GM12891 (cell line): ENCODE data around the gene DBH.

Source experiments
- DNase-seq: peaks from one replicate; pipeline ENCODE4 v3.0.0; 2011; ENCODE audit warnings: low spot score; ENCODE audit not compliant: insufficient read length
- FAIRE-seq: peaks from 2 replicates; lab custom pipeline; 2011; peaks lifted over from hg19 to GRCh38; lab: Jason Lieb, UNC
- PAX5 ChIP-seq: IDR thresholded peaks from 2 replicates; pipeline ENCODE4 v1.6.1; 2011; ENCODE audit warnings: low read length, moderate library complexity, mild to moderate bottlenecking; ENCODE audit not compliant: insufficient read depth, severe bottlenecking
- POLR2A ChIP-seq: IDR thresholded peaks from 2 replicates; pipeline ENCODE4 v1.6.1; 2011; ENCODE audit warnings: low read depth, low read length, control low read depth
- POLR2AphosphoS5 ChIP-seq: IDR thresholded peaks from 2 replicates; pipeline ENCODE4 v1.6.1; 2011; ENCODE audit warnings: low read depth, low read length, control low read depth
- POU2F2 ChIP-seq: IDR thresholded peaks from 2 replicates; pipeline ENCODE4 v1.6.1; 2011; ENCODE audit warnings: low read depth, mild to moderate bottlenecking, control low read depth, low read length, moderate library complexity
- SPI1 ChIP-seq: IDR thresholded peaks from 2 replicates; pipeline ENCODE4 v1.6.1; 2011; ENCODE audit warnings: low read depth, low read length, control low read depth
- TAF1 ChIP-seq: IDR thresholded peaks from 2 replicates; pipeline ENCODE4 v1.6.1; 2011; ENCODE audit warnings: low read depth, low read length, control low read depth

Gene DBH

DNA sequence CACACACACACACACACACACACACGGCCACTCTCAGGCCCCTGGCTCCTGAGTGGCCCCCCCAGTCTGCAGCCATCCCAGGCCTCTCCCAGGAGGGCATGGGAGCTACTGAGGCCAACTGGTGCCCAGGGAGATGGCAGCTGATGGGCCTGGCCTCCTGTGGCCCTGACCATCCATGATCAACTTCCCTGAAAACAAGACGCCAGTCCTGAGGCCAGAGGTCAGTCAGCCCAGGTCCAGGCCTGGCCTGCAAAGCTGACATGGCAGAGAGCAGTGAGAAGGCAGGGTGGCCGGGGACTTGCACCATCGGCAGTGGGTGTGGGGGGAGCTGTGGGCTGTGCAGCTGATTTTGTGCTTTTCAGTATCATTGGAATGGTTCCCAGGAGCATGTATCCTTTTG is 55.0 kb downstream of the DBH start:
- TF ChIP-seq PAX5 (no peak), SPI1 (no peak), TAF1 (no peak), POU2F2 (no peak), POLR2AphosphoS5 (no peak), POLR2A (no peak)
- no peak for DNase-seq
- FAIRE-seq: no peak

DNA sequence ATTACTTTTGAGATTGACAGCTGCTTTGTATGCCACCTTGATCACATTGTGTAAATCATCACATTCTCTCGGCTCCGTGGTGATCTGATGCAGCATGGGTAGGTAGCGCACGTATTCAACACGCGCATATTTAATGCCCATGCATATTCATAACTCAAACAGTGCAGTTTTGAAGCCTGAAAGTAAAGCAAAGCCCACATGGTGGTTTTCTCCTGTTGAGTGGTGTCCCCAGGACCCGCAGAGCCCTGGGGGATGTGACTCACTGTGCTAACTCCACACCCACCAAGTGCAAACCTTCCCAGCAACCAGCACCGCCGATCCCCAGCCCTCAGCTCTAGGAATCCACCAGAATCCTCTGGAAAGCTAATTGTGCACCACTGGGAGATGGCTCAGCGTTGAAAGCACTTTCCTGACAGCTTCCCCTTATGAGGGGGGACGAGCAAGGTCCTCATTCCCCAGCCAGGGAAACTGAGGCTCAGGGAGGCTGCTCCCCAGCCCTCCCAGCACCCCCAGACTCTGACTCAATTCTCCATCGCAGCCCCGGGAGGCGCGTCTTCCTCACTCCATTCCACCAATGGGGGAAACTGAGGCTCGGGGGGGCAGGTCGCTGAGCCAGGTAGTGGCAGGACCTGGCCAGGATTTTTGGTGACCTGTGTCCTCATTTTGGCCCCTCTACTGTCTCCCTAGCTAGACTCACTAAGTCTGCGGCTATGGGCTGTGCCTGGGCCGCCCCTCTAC is 55.6 kb downstream of the DBH start:
- DNase-seq (no peak), FAIRE-seq (no peak)
- TF ChIP-seq POLR2A: no peak
- peak; percentile 52; the same call in 1 of the 2 replicates for TF ChIP-seq POU2F2
- TF ChIP-seq SPI1: no peak
- TF ChIP-seq POLR2AphosphoS5: no peak

DNA sequence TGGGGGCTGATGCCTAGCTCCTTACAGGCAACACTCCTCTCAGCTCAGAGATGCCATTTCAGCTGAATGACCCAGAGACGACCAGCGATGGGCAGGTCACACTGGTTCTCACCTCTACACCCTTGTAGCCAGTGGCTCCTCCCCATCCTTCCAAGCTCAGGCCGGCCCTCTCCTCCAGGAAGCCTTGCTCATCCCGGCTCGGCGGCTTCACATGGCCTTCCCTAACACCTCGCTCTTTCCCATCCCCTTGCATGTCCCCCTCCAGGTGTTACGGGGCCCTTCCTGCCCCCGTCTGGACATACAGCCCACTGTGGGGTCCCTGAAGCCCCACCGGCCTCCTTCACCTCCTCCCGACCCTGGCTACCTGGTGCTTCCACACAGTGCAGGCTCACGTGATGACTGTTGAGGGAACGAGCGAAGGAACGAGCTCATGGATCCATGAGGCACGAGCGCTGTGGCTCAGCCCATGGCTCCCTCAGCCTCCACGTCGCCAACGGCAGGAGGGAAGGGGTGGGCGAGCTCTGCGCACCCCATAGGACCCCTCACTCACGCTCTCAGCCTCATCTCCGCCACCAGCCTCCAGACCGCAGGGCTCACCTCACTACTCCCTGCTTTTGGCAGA is 56.3 kb downstream of the DBH start:
- no peak for FAIRE-seq
- no peak for DNase-seq
- TF ChIP-seq SPI1 (no peak), POLR2A (no peak), PAX5 (no peak), POLR2AphosphoS5 (no peak), TAF1 (no peak), POU2F2 (no peak)

DNA sequence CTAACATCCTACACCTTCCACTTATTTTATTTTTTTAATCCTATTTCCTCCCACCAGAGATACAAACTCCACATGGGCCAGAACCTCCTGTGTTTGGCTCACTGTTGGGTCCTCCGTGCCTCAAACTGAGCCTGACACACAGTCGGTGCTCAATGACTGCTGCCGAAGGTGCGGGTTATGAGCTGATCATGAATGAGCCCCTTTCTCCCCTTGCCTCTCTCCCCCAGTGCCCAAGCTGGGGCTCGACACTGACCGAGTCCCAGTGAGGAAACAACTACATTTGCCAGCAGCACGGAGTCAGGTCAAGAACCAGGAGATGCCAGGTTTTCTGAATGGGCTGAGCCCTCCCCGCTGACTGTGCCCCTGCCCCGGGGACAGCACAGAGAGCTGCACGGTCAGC is 57.0 kb downstream of the DBH start:
- FAIRE-seq (no peak), DNase-seq (no peak)
- TF ChIP-seq TAF1: no peak
- TF ChIP-seq POLR2A: no peak
- TF ChIP-seq POLR2AphosphoS5: no peak
- no peak for TF ChIP-seq POU2F2
- TF ChIP-seq SPI1: no peak
- TF ChIP-seq PAX5: no peak

DNA sequence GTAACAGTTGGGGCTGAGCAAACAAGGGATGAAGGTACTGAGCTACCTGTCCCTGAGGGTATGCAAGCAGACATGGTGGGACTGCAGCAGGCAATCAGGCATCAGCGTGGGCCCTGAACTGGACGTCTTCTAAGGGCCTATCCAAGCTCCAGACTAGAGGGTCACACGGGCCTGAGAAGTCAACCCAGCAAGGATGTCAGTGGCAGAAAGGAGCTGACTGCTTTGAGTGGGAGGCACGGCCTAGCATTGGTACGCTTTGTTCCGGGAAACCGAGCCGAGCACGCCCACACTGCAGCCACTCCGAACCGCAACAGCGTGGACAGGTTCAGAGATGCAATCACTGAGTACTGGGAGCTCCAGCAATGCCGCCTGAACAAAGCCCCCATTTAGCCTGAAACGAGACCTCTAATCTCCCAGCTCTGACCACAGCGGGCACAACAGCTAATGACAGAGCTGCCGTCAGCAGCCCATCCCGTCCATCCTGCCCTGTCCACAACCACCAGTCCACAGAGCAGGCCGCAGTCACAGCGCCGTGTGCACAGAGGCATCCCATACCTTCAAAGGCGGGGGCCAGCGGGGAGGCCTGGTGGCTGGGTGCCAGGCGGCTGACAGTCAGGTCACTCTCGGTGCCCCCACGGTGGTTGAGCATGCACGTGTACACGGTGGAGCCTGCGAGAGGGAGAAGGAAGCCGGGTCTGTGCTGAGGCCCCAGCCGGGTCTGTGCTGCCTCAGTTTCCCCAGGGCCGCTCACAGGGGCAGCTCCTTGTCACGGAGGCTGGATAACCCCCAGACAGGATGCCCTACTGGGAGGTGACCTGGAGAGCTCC is 57.8 kb downstream of the DBH start:
- DNase-seq (no peak), FAIRE-seq (no peak)
- TF ChIP-seq POU2F2 (no peak), POLR2AphosphoS5 (no peak)

DNA sequence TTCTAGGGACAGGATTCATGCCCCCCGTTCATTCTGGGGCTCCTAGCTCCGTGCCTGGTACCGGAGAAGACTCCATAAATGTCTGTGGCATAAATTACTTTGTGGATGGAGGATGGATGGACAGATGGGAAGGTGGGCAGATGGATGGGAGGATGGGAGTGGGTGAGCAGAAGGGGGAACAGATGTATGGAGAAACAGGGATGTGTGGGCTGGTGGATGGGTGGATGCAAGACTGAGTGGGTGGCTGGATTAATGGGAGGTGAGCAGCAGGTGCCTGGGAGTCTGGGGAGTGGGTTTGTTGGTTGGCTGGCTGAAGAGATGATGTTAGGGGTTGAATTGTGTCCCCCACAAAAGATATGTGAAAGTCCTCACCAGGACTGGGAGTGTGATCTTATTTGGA is 58.5 kb downstream of the DBH start:
- DNase-seq: no peak
- TF ChIP-seq TAF1 (no peak), POLR2A (no peak), PAX5 (no peak), SPI1 (no peak), POLR2AphosphoS5 (no peak), POU2F2 (no peak)
- no peak for FAIRE-seq

DNA sequence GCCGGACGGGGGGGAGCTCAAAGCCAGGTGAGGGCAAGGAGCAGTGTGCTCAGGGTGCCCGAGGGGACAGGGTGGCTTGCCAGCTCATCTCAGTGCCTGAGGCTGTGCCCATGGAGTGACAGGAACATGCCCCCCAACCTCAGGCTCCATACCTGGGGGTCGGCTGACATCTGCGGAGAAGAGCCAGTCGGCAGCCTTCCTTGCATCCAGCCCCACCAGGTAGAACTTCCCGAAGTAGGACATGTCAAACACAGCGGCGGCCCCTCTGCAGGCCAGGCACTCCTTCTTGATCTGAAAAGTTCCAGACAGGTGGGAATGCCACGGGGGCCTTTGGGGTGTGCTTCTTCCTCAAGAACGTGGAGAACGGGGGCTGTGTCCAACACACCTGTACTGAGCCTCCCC is 59.9 kb downstream of the DBH start:
- FAIRE-seq (no peak), DNase-seq (no peak)
- TF ChIP-seq POU2F2 (no peak), POLR2AphosphoS5 (no peak), PAX5 (no peak), TAF1 (no peak), SPI1 (no peak)

- DNase-seq: no peak
- no peak for TF ChIP-seq PAX5
- TF ChIP-seq TAF1: no peak
- no peak for TF ChIP-seq SPI1
- TF ChIP-seq POLR2A: no peak
- no peak for TF ChIP-seq POLR2AphosphoS5
- no peak for TF ChIP-seq POU2F2
- FAIRE-seq: no peak
Observed at GRCh38 chr9:133699546-133699945, 63.4 kb downstream of the DBH start.

DNA sequence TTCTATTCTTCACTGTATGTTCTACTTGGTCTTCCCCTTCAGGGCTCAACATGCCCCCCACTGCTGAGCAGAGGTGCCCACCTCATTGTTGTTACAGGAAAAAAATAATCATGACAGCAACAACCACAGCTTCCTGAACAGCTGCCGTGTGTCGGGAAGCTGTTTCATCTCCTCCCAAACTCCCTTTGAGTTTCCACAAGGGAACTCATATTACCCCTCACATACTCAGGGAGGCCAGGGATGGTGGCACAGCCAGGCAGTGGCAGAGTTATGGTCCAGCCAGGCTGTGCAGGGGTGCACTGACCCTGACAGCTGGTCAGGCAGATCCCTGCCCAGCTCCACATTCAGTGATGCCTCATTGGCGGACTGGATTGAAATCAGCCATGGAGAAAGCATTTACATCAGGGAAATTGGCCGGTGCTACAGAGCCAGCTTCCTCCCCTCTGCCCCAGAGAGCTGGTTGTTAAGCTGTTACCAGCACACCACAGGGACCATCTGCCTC is 64.7 kb downstream of the DBH start:
- DNase-seq (no peak), FAIRE-seq (no peak)
- TF ChIP-seq TAF1 (no peak), SPI1 (no peak), POLR2A (no peak), PAX5 (no peak), POLR2AphosphoS5 (no peak), POU2F2 (no peak)
